ENCODE measurements around the gene POPDC3.

GRCh38 chr6:105223242-105223641 is 43.4 kb upstream of the POPDC3 start:
- TF ChIP-seq CTCF (IDR thresholded peaks at IDR 0.05; ENCODE audit: poor library complexity) (no peak), EZH2 (IDR thresholded peaks at IDR 0.05; ENCODE audit: borderline replicate concordance) (no peak)
